Esophagus muscularis mucosa (tissue), 3 donors: Measurements from ENCODE around the gene FAM13A.

Experiments used
- CTCF ChIP-seq, 3 experiments: fragments of 200-600 bp in 2 of 3; fragments of 450-650 bp in 1 of 3; sonication (generic) in 2 of 3; IDR thresholded peaks; one replicate each; pipeline ENCODE4 v1.5.1; 2017 to 2019; ENCODE audit warnings: antibody characterized with exemption in 3 of 3, mild to moderate bottlenecking in 2 of 3, moderate library complexity in 1 of 3
- POLR2A ChIP-seq: fragments of 450-650 bp; IDR thresholded peaks from one replicate; pipeline ENCODE4 v1.6.1; 2017; ENCODE audit warnings: antibody characterized with exemption, moderate library complexity, mild to moderate bottlenecking, low read depth

- TF ChIP-seq CTCF (IDR thresholded peaks at IDR 0.05) (no peak), POLR2A (no peak)
Measured at GRCh38 chr4:88738180-88738579, 318.8 kb downstream of the FAM13A start.
